Skeletal muscle satellite cell (primary cell): ENCODE data around the gene ODAD3.
"Not testable (repeated sequence)": the region's sequence is repeated elsewhere in the genome, so short reads cannot be mapped to it uniquely, and the experiment has no call there.

Source experiments
- H3K27me3 ChIP-seq: 2 replicates; pipeline ENCODE4 v1.7.0; 2013; ENCODE audit warnings: low read length; ENCODE audit not compliant: control insufficient read depth, insufficient read depth
- H3K36me3 ChIP-seq: 2 replicates; pipeline ENCODE4 v1.7.0; 2013; ENCODE audit warnings: mild to moderate bottlenecking, control low read depth, low read length; ENCODE audit not compliant: insufficient read depth
- H3K4me1 ChIP-seq: 2 replicates; pipeline ENCODE4 v1.7.0; 2013; ENCODE audit warnings: low read length; ENCODE audit not compliant: control insufficient read depth, insufficient read depth
- H3K4me2 ChIP-seq: 2 replicates; pipeline ENCODE4 v1.7.0; 2013; ENCODE audit warnings: mild to moderate bottlenecking, low read length
- H3K4me3 ChIP-seq: 2 replicates; pipeline ENCODE4 v1.7.0; 2013; ENCODE audit warnings: low read length
- H3K9ac ChIP-seq: 2 replicates; pipeline ENCODE4 v1.7.0; 2013; ENCODE audit warnings: mild to moderate bottlenecking, low read depth, low read length, moderate library complexity
- H3K9me3 ChIP-seq: replicated peaks from 2 replicates; pipeline ENCODE4 v1.7.0; 2013; ENCODE audit warnings: mild to moderate bottlenecking, control low read depth, low read length

The ODAD3 gene

DNA sequence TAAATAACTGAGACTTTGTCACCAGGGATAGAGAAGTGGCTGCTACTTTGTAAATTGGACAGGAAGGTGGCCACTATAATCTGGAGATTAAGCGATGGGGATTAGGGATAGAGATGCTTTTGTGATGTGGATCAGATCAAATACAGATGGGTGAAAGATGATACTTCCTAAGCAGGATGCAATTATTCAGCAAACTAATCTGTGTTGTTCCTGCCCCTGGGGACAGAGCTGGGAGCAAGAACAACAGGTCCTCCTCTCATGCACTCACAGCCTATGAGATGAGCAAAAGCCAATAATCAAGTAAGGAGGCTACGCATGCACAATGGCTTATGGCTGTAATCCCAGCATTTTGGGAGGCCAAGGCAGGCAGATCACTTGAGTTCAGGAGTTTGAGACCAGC, 20.4 kb downstream of the ODAD3 start:
- no peaks in the 10 kb centered on the region for H3K9me3 ChIP-seq
- no peak overlapping the region for H3K9ac ChIP-seq
- peaks cover 12% of the 10 kb centered on the region for H3K27me3 ChIP-seq
- no peak overlapping the region for H3K4me2 ChIP-seq
- peaks cover 5% of the 10 kb centered on the region for H3K4me1 ChIP-seq
- no peaks in the 10 kb centered on the region for H3K36me3 ChIP-seq
- no peak overlapping the region for H3K4me3 ChIP-seq

DNA sequence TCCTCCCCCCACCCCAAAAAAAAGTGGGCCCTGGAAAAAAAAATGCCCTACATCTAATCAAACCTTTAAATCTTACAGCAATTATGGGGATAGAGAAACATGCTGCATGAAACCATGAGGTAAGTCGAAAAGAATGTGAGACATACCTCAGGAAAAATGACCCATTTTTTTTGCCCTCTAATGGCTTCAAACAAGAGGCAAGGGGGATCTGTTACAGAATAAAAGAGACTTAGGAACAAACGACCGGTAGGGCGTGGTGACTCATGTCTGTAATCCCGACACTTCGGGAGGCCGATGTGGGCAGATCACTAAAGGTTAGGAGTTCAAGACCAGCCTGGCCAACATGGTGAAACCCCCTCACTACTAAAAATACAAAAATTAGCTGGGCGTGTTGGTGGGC, 24.2 kb downstream of the ODAD3 start:
- H3K9ac ChIP-seq: no peak overlapping the region
- H3K4me2 ChIP-seq: no peak overlapping the region
- H3K4me3 ChIP-seq: no peak overlapping the region
- H3K36me3 ChIP-seq: no peaks in the 10 kb centered on the region
- no peaks in the 10 kb centered on the region for H3K27me3 ChIP-seq
- H3K4me1 ChIP-seq: no peaks in the 10 kb centered on the region
- H3K9me3 ChIP-seq: no peaks in the 10 kb centered on the region

DNA sequence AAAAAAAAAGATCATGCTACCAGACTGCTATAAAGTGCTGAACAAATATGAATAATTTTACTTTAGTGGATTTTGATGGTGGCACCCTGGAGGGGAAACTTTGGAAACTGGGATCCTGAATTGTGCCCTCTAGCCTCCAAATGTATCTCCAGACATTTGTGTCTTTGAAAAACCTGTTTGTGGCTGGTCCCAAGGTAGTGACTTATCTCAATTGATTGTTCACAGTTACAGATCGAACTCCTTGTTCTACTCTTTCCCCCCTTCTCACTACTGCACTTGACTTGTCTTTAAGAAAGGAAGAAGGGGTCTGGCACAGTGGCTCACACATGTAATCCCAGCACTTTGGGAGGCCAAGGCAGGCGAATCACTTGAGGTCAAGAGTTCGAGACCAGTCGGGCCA, 26.3 kb downstream of the ODAD3 start:
- Histone ChIP-seq H3K4me2 (no peak overlapping the region), H3K27me3 (no peaks in the 10 kb centered on the region), H3K36me3 (no peaks in the 10 kb centered on the region), H3K9ac (no peak overlapping the region), H3K9me3 (no peaks in the 10 kb centered on the region), H3K4me1 (no peaks in the 10 kb centered on the region), H3K4me3 (no peak overlapping the region)

DNA sequence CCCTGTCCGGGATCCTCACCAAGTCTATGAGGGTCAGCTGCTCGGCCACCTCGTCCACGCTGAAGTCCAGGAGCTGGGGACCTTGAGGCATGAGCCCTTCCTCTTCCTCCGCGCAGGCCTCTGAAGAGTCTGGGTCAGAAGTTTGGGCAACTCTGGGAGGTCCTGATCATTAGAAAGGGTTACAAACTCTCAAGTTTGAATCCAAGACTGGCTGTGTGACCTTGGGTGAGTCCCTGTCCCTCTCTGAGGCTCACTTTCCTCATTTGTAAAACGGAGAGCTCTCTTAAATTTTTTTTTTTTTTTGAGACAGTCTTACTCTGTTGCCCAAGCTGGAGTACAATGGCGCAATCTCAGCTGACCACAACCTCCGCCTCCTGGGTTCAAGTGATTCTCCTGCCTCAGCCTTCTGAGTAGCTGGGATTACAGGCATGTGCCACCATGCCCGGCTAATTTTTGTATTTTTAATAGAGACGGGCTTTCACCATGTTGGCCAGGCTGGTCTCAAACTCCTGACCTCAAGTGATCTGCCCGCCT, 28.2 kb downstream of the ODAD3 start:
- not testable (repeated sequence) for H3K4me1 ChIP-seq, H3K9me3 ChIP-seq, H3K36me3 ChIP-seq, H3K4me2 ChIP-seq, H3K27me3 ChIP-seq, H3K4me3 ChIP-seq, H3K9ac ChIP-seq

DNA sequence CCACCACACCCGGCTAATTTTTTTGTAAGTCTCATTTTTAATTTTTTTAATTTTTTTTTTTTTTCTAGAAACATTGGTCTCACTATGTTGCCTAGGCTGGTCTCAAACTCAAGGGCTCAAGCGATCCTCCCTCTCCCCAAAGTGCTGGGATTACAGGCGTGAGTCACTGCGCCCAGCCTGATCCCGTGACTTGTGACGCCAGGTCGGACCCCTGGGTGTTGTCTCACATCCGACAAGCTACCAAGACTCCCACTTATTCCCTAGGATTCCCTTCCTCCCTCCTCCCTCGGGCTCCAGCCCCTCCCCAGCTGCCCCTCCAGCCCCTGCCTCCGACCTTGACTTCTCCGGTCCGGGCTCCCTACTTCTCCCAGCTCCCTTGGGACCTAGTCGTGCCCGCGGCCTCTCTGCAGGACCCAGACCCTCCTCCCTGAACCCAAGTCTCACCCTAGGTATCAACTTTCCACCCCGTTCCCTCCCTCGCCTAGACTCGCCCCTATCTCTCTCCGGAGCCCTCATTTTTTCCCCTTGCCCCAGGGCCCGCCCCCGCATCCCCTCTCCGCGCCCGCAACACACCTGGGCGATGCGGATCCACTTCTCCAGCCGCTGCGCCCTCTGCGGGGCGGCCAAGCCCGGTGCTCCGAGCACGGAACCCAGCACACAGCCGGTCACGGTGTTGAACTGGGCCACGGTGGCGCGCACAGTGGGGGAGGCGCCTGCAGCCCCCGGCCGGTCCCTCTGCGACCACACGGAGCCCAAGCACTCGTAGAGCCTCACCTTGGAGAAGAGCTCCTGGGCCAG, 28.9 kb downstream of the ODAD3 start:
- Histone ChIP-seq H3K27me3 (no peaks in the 10 kb centered on the region), H3K9ac (no peak overlapping the region), H3K4me2 (no peak overlapping the region), H3K9me3 (no peaks in the 10 kb centered on the region), H3K4me3 (no peak overlapping the region), H3K4me1 (no peaks in the 10 kb centered on the region), H3K36me3 (no peaks in the 10 kb centered on the region)

DNA sequence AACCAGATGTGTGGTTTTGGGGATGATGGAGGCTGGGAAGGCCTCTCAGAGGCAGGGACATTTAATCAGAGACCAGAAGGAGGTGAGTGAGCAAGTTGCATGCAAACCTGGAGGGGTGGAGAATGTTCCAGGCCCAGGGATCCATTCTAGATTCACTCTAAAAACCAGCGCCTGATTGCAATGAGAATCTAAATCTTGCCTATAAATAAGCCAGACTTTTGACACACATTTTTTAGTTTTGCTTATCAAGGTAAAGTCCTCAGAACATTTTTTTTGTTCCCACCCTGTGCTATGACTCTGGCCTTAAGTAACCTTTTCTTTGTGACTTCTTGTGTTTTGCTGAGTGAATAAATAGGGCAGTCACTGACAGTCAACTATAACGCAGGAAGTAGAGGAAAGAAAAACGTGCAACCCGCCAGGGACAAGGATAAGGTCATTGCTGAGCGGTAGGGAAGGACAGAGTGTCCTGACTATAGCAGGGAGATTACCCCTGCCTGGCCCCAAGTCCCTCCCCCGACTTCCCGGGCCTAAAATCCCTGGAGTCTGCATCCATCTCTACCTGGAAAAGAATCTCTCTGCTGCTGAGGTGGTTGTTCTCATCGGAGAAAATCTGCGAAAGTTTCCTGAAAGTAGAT, 30.2 kb downstream of the ODAD3 start:
- Histone ChIP-seq H3K36me3 (no peaks in the 10 kb centered on the region), H3K9ac (no peak overlapping the region), H3K9me3 (no peaks in the 10 kb centered on the region), H3K4me2 (no peak overlapping the region), H3K27me3 (no peaks in the 10 kb centered on the region), H3K4me1 (no peaks in the 10 kb centered on the region), H3K4me3 (no peak overlapping the region)

DNA sequence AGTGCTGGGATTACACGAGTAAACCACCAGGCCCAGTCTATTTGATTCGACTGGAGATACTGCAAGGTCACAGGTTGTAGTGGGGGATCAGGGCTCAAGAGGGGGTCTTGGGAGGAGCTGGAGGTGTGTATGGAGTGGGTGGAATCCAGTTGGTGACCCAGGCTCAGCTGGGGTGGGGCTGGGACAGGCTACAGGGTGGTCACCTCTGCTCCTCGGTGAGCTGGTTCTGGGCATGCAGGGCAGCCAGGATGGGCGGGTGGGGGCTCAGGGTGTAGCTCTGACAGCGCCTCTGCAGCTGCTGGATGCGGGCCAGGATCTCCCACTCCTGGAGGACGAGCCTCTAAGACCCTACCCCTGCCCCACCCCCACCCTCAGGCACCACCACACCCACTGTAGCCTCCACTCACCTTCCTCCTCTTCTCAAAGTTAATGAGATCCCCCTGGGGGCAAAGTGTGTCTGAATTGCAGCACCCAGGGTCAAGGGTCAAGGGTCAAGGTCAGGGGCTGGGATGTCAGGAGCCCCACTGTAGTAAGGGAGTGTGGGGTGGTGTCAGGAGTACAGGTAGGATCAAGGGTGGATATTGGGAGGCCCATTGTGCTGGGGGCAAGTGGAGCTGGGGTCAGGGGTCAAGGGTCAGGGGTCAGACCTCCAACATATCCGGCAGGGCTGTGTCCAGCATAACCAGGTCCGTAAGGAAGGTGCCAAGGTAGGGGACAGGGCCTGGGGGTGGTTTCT, 32.9 kb downstream of the ODAD3 start:
- H3K9ac ChIP-seq: no peak overlapping the region
- no peaks in the 10 kb centered on the region for H3K36me3 ChIP-seq
- no peak overlapping the region for H3K4me2 ChIP-seq
- H3K9me3 ChIP-seq: no peaks in the 10 kb centered on the region
- H3K4me1 ChIP-seq: no peaks in the 10 kb centered on the region
- H3K27me3 ChIP-seq: no peaks in the 10 kb centered on the region
- H3K4me3 ChIP-seq: no peak overlapping the region

DNA sequence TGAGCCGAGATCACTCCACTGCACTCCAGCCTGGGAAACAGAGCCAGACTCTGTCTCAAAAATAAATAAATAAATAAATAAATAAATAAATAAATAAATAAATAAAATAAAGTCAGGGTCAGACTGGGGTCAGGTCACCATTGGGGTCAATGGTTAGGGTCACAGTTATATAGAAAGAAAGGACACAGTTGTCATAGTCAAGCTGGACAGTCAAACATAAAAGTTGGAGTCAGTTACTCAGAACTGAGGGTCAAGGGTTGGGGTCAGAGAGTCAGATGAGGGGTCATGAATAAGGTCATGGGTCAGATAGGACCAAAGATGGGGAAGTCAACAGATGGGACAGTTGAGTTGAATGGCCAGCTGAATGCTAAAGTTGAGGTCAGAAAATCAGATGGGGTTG, 34.1 kb downstream of the ODAD3 start:
- H3K27me3 ChIP-seq: no peaks in the 10 kb centered on the region
- no peaks in the 10 kb centered on the region for H3K4me1 ChIP-seq
- no peak overlapping the region for H3K4me2 ChIP-seq
- H3K36me3 ChIP-seq: no peaks in the 10 kb centered on the region
- no peak overlapping the region for H3K9ac ChIP-seq
- H3K9me3 ChIP-seq: no peaks in the 10 kb centered on the region
- no peak overlapping the region for H3K4me3 ChIP-seq

DNA sequence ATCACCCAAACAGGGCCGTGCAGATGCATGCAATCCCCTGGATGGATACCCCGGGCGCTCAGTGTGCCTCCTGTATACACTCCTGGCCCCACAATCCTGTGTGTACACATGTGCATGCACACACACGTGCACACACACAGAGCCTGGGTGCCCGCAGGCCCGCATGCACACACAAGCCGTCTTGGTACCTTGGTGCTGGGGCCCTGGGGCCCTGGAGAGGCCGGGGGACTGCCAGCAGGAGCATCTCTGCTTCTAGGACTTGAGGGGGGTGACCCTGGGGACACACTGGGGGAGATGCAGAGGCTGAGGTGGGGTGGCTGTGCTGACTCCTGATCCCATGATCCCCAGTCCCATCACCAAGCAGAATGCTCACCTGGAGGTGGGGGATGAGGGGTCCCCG, 35.3 kb downstream of the ODAD3 start:
- Histone ChIP-seq H3K9me3 (no peaks in the 10 kb centered on the region), H3K27me3 (no peaks in the 10 kb centered on the region), H3K4me2 (no peak overlapping the region), H3K4me3 (no peak overlapping the region), H3K9ac (no peak overlapping the region), H3K36me3 (no peaks in the 10 kb centered on the region), H3K4me1 (no peaks in the 10 kb centered on the region)

DNA sequence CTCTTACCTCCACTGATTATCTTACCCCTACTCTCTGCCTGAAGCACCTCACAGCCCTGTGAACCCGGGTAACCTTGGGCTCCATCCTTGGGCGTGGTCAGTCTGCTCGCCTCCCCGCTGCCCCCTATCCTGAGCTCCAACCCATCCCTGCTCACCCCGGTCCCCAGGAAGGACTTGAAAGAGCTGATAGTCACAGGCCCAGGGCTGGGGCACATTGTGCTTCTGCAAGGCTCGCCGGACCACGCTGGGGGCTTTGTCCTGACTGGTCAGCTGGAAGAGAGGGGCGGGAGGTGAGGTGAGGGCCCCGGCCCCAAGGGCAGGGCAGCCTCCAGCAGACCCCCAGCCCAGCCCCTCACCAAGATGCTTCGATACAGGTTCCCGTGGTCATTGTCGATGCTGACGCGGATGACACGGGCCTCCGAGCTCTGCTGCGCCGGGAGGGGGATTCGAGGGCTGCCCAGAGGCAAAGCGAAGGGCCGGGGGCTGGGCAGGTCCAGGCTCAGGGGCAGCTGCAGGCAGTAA, 37.8 kb downstream of the ODAD3 start:
- Histone ChIP-seq H3K36me3 (no peaks in the 10 kb centered on the region), H3K4me3 (no peak overlapping the region), H3K27me3 (no peaks in the 10 kb centered on the region), H3K4me1 (no peaks in the 10 kb centered on the region), H3K9ac (no peak overlapping the region), H3K4me2 (no peak overlapping the region), H3K9me3 (no peaks in the 10 kb centered on the region)

DNA sequence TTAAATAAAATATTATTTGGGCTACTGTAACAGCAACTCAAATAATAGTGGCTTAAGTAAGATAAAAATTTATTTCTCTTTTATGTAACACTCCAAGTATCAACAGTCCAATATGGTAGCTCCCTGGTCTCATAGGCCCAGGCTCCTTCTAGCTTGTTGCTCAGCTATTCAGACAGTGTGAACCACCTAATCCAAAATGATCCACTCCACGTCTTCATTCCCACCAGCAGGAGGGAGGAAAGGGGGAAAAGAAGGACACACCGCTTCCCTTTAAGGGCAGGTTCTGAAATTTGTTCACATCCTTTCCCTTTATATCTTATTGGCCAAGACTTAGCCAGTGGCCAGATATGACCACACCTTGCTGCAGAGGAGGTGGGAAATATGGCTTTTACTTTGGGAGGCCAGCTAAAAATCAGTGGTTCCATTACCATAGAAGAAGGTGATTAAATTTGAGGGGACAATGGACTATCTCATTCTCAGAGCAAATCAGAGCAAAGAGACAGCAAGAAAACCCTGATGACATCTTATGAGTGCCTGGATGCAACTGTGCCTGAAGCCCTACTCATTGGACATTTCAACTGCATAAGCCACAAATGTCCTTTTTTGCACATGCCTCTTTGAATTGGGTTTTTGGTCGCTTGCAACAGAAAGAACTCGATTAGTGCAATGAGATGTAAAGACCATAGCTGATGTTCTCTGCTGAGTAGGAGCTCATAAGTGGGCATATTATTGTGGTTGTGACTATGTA, 43.8 kb downstream of the ODAD3 start:
- Histone ChIP-seq H3K36me3 (no peaks in the 10 kb centered on the region), H3K4me3 (no peak overlapping the region), H3K9ac (no peak overlapping the region), H3K4me2 (no peak overlapping the region), H3K9me3 (no peaks in the 10 kb centered on the region), H3K4me1 (no peaks in the 10 kb centered on the region), H3K27me3 (no peaks in the 10 kb centered on the region)
